ENCODE measurements around the gene DTL.

Gene DTL

DNA sequence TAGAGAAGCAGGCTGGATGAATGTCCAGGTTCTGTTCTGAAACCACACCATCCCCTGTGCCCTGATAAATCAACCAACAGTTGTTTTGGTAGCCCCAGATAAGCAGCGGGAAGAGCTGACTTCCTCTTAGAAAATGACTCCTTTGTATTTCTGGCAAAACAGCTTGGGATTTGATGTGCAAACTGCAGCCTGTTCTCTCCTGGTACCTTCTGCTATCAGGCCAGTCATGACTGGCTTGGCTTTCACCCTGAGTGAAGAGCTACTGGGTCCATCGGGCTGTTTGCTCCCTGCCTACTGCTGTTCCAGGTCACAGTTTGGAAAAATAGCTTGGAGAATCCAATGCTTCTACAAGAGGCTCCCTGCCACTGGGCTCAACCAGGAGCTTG lies 116.8 kb downstream of the DTL start:
- TF ChIP-seq, protein P1, sequence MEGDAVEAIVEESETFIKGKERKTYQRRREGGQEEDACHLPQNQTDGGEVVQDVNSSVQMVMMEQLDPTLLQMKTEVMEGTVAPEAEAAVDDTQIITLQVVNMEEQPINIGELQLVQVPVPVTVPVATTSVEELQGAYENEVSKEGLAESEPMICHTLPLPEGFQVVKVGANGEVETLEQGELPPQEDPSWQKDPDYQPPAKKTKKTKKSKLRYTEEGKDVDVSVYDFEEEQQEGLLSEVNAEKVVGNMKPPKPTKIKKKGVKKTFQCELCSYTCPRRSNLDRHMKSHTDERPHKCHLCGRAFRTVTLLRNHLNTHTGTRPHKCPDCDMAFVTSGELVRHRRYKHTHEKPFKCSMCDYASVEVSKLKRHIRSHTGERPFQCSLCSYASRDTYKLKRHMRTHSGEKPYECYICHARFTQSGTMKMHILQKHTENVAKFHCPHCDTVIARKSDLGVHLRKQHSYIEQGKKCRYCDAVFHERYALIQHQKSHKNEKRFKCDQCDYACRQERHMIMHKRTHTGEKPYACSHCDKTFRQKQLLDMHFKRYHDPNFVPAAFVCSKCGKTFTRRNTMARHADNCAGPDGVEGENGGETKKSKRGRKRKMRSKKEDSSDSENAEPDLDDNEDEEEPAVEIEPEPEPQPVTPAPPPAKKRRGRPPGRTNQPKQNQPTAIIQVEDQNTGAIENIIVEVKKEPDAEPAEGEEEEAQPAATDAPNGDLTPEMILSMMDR (IDR thresholded peaks at IDR 0.05; ENCODE audit: low read depth, low read length, missing control alignments): no peak
- H3K4me3 ChIP-seq (ENCODE audit: low read depth, low read length): no peak overlapping the region
- no peak for DNase-seq (ENCODE audit: low read depth)

DNA sequence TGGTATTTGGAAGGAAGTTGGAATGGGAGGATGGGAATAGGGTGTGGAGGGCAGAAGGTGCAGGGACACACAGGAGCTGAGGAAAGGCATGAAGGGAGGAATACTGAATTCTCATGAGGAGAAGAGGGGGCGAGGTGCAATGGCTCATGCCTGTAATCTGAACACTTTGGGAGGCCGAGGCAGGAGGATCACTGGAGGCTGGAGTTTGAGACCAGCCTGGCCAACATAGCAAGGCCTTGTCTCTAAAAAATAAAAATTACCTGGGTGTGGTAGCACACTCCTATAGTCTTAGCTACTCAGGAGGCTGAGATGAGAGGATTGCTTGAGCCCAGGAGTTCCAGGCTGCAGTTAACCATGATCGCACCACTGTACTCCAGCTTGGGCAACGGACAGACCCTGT lies 117.3 kb downstream of the DTL start:
- TF ChIP-seq, protein P1 (IDR thresholded peaks at IDR 0.05; ENCODE audit: low read depth, low read length, missing control alignments): no peak
- no peak for DNase-seq (ENCODE audit: low read depth)

GRCh38 chr1:212153635-212154034 lies 118.1 kb downstream of the DTL start:
- H3K4me3 ChIP-seq (ENCODE audit: low read depth, low read length): no peak overlapping the region
- no peak for DNase-seq (ENCODE audit: low read depth)
- TF ChIP-seq, protein P1 (IDR thresholded peaks at IDR 0.05; ENCODE audit: low read depth, low read length, missing control alignments): no peak

More for the DNA sequence above, 117.3 kb downstream of the DTL start:
- H3K4me3 ChIP-seq (ENCODE audit: low read depth, low read length): no peak overlapping the region
